Measurements from ENCODE around the gene VCX3B. TPM values are rescaled to one million over a fixed set of nuclear protein-coding genes. Genes with fewer than 3 reads are reported as not detected.
"Not testable (repeated sequence)": the region's sequence is repeated elsewhere in the genome, so short reads cannot be mapped to it uniquely, and the experiment has no call there.

Gene VCX3B
- not detected in 2 replicates for total RNA-seq

DNA sequence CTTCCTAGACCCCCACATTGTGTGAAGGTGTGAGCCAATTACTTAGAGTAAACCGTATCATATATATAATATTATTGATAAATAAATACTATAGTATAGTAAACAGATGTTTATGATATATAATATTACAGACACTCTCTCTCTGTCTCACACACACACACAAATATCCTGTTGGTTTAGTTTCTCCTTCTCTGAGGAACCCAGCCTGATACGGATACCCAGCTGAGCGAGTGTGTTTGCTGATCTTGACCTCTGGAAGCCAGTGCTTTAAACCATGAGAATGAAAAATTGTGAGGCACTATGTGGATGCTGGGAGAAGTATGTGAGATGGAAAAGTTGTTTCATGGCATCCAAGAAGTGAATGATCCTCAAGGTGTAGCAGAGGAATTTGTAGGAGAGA lies at the start of gene VCX3B:
VCX3B (plus strand) TSS at position 301 of the 400 bp plus-strand sequence. CDS start 621 bp downstream, outside the sequence.
- H3K27ac Mint-ChIP-seq; H3K36me3 Mint-ChIP-seq (ENCODE audit: low read depth); H3K27me3 Mint-ChIP-seq (ENCODE audit: low read depth); intact Hi-C loops (cut with micrococcal nuclease); H3K9me3 Mint-ChIP-seq; H3K4me3 Mint-ChIP-seq (ENCODE audit: low read depth); H3K4me1 Mint-ChIP-seq (ENCODE audit: low read depth); DNase-seq (ENCODE audit: low spot score): not testable (repeated sequence)

DNA sequence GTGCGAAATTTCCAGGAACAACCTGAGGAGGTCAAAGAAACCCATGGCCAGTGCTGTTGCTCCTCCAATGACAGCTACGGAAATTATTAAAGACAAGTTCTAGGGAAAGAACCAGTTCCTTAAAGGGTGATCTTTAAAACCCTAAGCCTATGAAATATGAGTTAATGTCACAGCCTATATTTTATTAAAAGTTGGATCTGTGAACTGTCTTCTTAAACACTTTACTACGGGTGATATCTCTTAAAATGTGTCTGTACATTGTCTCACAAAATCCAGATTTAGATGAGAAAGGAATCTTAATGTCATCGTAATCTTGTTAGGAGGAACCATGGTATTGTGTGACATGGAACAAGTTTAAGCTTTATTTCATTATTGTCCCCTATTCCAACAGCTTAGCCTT lies 46.3 kb upstream of the VCX3B start:
- Mint-ChIP-seq H3K36me3 (ENCODE audit: low read depth) (no peaks in the 10 kb centered on the region), H3K4me3 (ENCODE audit: low read depth) (no peak overlapping the region), H3K27me3 (ENCODE audit: low read depth) (no peaks in the 10 kb centered on the region), H3K4me1 (ENCODE audit: low read depth) (no peaks in the 10 kb centered on the region), H3K9me3 (peaks cover 15% of the 10 kb centered on the region), H3K27ac (no peak overlapping the region)
- DNase-seq (ENCODE audit: low spot score) = no peak
- intact Hi-C loops (cut with micrococcal nuclease) = no loop called here

DNA sequence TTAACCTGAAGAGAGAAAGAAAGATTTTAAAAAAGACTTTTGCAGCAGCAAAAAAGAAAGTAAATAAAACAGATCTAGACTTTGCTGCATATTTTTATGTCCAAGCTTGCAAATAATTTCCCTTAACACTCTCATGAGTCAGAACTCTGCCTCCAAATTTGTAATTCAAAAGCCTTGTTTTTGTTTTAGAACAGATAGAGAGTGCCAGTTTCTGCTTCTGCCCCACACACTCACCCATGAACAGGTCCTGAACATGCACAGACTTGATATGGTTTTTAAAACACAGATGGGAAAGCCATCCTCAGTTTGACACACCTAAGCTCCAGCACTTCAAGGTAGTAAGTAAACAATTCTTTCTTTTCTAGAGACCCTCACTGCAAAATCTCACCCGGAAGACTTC lies 39.7 kb upstream of the VCX3B start:
- H3K9me3 Mint-ChIP-seq = peaks cover 9% of the 10 kb centered on the region
- no peak overlapping the region for H3K27ac Mint-ChIP-seq
- H3K36me3 Mint-ChIP-seq (ENCODE audit: low read depth) = no peaks in the 10 kb centered on the region
- intact Hi-C loops (cut with micrococcal nuclease) = no loop called here
- H3K4me3 Mint-ChIP-seq (ENCODE audit: low read depth) = no peak overlapping the region
- no peaks in the 10 kb centered on the region for H3K4me1 Mint-ChIP-seq (ENCODE audit: low read depth)
- no peak for DNase-seq (ENCODE audit: low spot score)
- no peaks in the 10 kb centered on the region for H3K27me3 Mint-ChIP-seq (ENCODE audit: low read depth)

DNA sequence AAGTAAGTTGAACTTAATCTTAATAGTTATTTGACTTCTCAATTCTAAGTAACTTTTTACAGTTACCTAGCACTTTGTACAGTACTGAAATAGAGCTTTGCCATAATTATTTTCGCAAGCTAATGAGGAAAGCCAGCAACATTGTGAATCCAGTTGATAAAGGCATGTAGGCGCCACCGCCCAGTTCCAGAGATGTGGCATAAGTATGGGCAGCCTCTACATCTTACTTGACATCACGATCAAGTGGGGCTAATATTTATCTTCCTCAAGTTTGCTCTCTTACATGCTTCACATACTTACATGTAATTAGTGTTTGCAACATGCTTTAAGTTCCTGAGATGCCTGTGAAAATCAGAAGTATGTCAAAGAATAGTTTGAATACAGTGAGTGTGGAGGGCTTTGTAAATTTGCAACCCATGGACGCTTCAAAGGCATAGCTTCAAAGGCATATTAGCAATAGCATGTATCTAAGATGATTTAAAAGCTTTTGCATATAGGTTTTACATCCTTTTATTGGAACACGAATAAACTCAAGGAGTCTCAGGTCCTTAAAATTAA lies 34.9 kb upstream of the VCX3B start:
- peaks cover 7% of the 10 kb centered on the region for H3K9me3 Mint-ChIP-seq
- intact Hi-C loops (cut with micrococcal nuclease) = no loop called here
- no peaks in the 10 kb centered on the region for H3K36me3 Mint-ChIP-seq (ENCODE audit: low read depth)
- H3K4me1 Mint-ChIP-seq (ENCODE audit: low read depth) = no peaks in the 10 kb centered on the region
- no peak overlapping the region for H3K27ac Mint-ChIP-seq
- DNase-seq (ENCODE audit: low spot score) = no peak
- H3K4me3 Mint-ChIP-seq (ENCODE audit: low read depth) = no peak overlapping the region
- H3K27me3 Mint-ChIP-seq (ENCODE audit: low read depth) = no peaks in the 10 kb centered on the region

DNA sequence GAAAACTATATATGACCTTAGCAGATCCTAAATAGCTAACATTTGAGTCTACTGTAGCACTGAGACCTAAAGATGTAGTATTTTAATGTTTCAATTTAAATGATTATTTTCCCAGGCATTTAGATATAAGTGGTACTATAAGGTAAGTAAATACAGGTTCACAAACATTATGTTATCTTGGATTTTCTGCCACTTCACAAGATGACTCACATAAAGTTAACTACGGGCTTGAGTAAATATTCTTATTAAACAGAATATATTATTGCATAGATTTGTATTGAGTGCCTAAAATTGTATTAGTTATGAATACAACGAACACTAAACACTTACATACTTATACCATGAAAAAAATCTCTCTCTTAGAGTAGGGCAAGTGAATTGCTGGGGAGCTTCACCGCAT lies 34.2 kb upstream of the VCX3B start:
- peaks cover 7% of the 10 kb centered on the region for H3K9me3 Mint-ChIP-seq
- H3K4me1 Mint-ChIP-seq (ENCODE audit: low read depth) = no peaks in the 10 kb centered on the region
- H3K4me3 Mint-ChIP-seq (ENCODE audit: low read depth) = no peak overlapping the region
- no peaks in the 10 kb centered on the region for H3K36me3 Mint-ChIP-seq (ENCODE audit: low read depth)
- no peaks in the 10 kb centered on the region for H3K27me3 Mint-ChIP-seq (ENCODE audit: low read depth)
- DNase-seq (ENCODE audit: low spot score) = no peak
- H3K27ac Mint-ChIP-seq = no peak overlapping the region
- intact Hi-C loops (cut with micrococcal nuclease) = no loop called here

DNA sequence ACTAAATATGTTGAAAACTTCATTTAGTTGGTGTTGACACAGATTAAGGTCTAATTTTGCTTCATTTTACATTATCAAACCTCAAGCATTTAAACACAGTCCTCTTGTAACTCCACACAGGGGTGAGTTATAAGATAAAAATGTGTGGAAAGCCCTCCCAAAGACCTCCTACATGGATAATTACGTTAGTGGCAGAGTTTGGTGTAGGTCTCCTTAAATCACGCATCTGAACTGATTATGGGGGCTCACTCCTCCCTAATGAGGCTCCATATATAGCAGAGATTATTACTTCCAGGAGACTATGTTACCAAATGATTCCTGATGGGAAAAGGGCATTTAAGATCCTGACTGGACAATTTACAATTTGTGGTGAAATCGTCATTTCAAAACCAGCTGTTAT lies 32.2 kb upstream of the VCX3B start:
- Mint-ChIP-seq H3K27me3 (ENCODE audit: low read depth) (no peaks in the 10 kb centered on the region), H3K4me1 (ENCODE audit: low read depth) (no peaks in the 10 kb centered on the region), H3K4me3 (ENCODE audit: low read depth) (no peak overlapping the region), H3K27ac (no peak overlapping the region), H3K36me3 (ENCODE audit: low read depth) (no peaks in the 10 kb centered on the region), H3K9me3 (peaks cover 7% of the 10 kb centered on the region)
- DNase-seq (ENCODE audit: low spot score) = no peak
- intact Hi-C loops (cut with micrococcal nuclease) = no loop called here

DNA sequence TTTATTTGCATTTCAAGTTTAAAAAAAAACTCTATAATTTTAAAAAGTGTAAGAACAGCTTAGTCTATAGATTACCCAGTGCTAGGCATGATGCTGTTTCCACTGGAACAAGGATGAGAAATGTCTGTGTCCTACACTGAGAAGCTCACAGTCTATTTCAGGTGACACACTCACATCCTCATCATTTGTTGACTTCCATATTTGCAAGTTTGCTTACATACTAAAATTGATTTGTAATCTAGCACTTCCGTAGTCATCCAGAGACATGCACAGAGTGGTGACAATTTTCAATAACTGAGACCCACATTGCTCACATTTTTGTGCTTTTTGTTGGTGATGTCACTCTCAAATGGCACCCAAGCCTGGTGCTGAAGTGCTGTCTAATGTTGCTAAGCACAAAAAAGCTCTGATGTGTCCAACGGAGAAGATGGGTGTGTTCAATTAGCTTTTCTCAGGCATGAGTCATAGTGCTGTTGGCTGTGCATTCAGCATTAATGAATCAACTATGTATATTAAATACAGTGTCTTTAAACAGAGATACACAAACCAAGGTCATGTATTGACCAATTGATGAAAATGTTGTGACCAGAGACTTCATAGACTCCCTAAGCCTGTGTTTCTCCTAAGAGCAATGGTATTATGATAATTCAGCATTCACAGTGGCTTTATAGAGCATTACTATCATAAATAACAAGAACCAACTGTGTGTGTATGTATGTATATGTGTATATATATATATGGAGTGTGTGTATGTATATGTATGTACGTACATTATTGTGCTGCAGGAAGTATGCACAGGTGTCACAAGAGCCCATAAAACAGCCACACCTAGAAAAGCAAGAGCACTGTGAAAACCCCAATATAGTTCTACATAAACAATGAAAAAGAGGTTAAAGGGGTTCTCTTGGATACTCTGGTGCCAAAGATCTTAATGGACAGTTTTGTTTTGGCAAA lies 31.2 kb upstream of the VCX3B start:
- no peaks in the 10 kb centered on the region for H3K27me3 Mint-ChIP-seq (ENCODE audit: low read depth)
- no peak overlapping the region for H3K4me3 Mint-ChIP-seq (ENCODE audit: low read depth)
- no peak for DNase-seq (ENCODE audit: low spot score)
- no peaks in the 10 kb centered on the region for H3K4me1 Mint-ChIP-seq (ENCODE audit: low read depth)
- peaks cover 7% of the 10 kb centered on the region for H3K9me3 Mint-ChIP-seq
- intact Hi-C loops (cut with micrococcal nuclease) = no loop called here
- no peak overlapping the region for H3K27ac Mint-ChIP-seq
- H3K36me3 Mint-ChIP-seq (ENCODE audit: low read depth) = no peaks in the 10 kb centered on the region

DNA sequence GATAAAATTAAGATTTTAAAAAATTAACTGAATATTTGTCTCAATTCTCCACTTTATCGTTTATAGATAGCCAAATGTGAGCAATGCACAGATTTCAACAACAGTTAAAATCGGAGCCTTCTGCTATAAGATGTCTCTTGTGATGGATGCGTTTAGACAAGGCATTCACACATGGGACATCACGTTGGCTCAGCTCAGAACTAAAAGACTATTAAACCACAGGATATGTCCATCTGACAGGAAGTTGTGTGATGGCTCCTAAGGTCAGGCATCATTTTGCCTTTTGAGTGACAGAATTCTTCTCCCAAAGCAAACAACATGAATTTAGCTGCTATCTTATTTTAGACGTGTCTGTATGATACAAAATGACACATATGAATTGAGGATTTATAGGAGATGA lies 17.3 kb upstream of the VCX3B start:
- H3K4me1 Mint-ChIP-seq (ENCODE audit: low read depth) = no peaks in the 10 kb centered on the region
- H3K9me3 Mint-ChIP-seq = peaks cover 7% of the 10 kb centered on the region
- H3K27me3 Mint-ChIP-seq (ENCODE audit: low read depth) = no peaks in the 10 kb centered on the region
- no peaks in the 10 kb centered on the region for H3K36me3 Mint-ChIP-seq (ENCODE audit: low read depth)
- intact Hi-C loops (cut with micrococcal nuclease) = no loop called here
- H3K4me3 Mint-ChIP-seq (ENCODE audit: low read depth) = no peak overlapping the region
- no peak for DNase-seq (ENCODE audit: low spot score)
- no peak overlapping the region for H3K27ac Mint-ChIP-seq

DNA sequence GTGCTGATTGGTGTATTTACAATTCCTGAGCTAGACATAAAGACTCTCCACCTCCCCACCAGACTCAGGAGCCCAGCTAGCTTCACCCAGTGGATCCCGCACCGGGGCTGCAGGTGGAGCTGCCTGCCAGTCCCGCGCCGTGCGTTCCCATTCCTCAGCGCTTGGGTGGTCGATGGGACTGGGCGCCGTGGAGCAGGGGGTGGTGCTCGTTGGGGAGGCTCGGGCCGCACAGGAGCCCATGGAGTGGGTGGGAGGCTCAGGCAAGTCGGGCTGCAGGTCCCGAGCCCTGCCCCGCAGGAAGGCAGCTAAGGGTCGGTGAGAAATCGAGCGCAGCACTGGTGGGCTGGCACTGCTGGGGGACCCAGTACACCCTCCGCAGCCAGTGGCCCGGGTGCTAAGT lies 12.3 kb upstream of the VCX3B start:
- H3K4me1 Mint-ChIP-seq (ENCODE audit: low read depth); DNase-seq (ENCODE audit: low spot score); H3K9me3 Mint-ChIP-seq; H3K27me3 Mint-ChIP-seq (ENCODE audit: low read depth); H3K27ac Mint-ChIP-seq; H3K4me3 Mint-ChIP-seq (ENCODE audit: low read depth); H3K36me3 Mint-ChIP-seq (ENCODE audit: low read depth); intact Hi-C loops (cut with micrococcal nuclease): not testable (repeated sequence)

DNA sequence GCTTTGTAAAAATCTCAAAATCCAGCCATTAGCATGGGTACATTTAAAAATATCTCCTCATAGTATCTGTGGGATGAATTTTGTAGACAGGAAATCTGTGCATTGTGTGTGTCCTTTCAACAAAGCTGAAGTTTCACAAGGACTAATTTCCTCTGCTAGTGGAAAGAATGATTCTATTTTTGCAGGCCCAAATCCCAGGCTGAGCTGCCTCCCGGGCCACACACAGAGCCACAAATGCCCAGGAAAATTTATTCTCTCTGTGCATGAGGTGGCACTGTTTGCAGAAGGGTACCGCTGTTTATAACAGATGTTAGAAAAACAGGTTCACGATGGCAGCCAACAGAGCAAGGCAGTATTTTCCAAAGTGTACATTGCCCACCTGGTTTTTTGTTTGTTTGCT lies 11.0 kb upstream of the VCX3B start:
- Mint-ChIP-seq H3K27me3 (ENCODE audit: low read depth) (no peaks in the 10 kb centered on the region), H3K9me3 (peaks cover 10% of the 10 kb centered on the region), H3K36me3 (ENCODE audit: low read depth) (no peaks in the 10 kb centered on the region), H3K27ac (no peak overlapping the region), H3K4me1 (ENCODE audit: low read depth) (no peaks in the 10 kb centered on the region), H3K4me3 (ENCODE audit: low read depth) (no peak overlapping the region)
- no peak for DNase-seq (ENCODE audit: low spot score)
- intact Hi-C loops (cut with micrococcal nuclease) = no loop called here

DNA sequence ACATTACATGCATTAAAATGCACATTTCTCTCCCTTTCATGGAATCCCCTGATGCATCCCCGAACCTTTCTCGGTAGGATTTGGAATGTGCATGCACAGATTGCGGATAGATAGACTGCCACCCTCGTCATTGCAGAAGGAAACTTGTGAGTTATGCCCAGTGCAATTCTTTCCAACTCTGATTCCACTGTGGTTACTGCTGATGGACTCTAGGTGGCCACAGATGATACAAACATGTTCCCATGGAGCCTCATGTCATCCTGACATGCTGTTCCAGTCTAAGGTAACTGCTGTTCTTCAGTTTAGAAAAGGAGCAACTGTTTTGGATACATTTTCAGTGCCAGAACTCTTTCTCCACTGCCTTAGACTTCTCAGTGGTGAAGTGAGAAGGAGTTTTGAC lies 9.1 kb upstream of the VCX3B start:
- no peak overlapping the region for H3K27ac Mint-ChIP-seq
- no peaks in the 10 kb centered on the region for H3K4me1 Mint-ChIP-seq (ENCODE audit: low read depth)
- H3K36me3 Mint-ChIP-seq (ENCODE audit: low read depth) = no peaks in the 10 kb centered on the region
- intact Hi-C loops (cut with micrococcal nuclease) = no loop called here
- no peak for DNase-seq (ENCODE audit: low spot score)
- peaks cover 15% of the 10 kb centered on the region for H3K9me3 Mint-ChIP-seq
- H3K27me3 Mint-ChIP-seq (ENCODE audit: low read depth) = no peaks in the 10 kb centered on the region
- no peak overlapping the region for H3K4me3 Mint-ChIP-seq (ENCODE audit: low read depth)

DNA sequence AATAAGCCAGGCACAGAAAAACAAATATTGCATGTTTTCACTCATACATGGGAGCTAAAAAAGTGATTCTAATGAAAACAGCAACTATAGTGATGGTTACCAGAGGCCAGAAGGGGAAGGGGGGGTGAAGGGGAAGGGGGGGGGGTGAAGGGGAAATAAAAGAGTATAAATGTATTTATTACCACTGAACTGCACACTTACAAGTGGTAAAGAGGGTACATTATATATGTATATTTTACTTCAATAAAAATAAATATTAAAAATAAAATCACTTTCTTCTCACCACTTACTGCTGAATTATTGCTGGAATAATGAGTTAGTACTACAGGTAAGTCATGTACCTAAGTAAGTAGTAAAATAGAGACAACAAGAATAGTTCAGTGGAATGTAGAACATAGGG lies 2.1 kb upstream of the VCX3B start:
- Mint-ChIP-seq H3K36me3 (ENCODE audit: low read depth) (no peaks in the 10 kb centered on the region), H3K4me1 (ENCODE audit: low read depth) (no peaks in the 10 kb centered on the region), H3K4me3 (ENCODE audit: low read depth) (no peak overlapping the region), H3K9me3 (peaks cover 9% of the 10 kb centered on the region), H3K27me3 (ENCODE audit: low read depth) (no peaks in the 10 kb centered on the region), H3K27ac (no peak overlapping the region)
- DNase-seq (ENCODE audit: low spot score) = no peak
- intact Hi-C loops (cut with micrococcal nuclease) = no loop called here

DNA sequence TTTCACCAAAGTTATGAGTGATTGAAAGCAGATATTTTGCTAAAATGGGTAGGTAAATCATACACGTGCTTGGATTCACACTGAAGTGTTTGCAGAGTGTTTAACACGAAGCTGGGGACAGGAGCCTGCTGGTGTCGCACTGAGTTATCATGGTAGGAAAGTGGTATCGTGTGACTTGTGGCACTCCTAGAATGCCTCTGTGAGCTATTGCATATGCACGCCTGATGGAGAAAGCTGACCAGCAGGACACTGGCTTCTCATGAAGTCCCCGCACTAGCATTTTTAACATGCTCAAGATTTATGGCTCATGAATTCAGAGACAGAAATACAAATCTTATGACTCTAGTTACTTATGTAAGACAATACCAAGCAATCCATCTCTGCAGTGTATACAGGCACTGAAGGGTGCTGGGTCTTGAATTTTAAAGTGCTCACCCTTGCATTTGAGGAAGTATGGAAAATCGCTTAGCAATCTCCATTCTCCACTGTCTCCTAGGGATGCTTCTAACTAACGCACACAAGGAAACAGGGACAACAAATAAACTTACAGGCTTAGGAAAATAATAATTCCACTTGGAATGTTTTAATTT lies 19.8 kb downstream of the VCX3B start:
- Mint-ChIP-seq H3K27me3 (ENCODE audit: low read depth) (no peaks in the 10 kb centered on the region), H3K9me3 (peaks cover 4% of the 10 kb centered on the region), H3K4me3 (ENCODE audit: low read depth) (no peak overlapping the region), H3K27ac (no peak overlapping the region), H3K36me3 (ENCODE audit: low read depth) (no peaks in the 10 kb centered on the region), H3K4me1 (ENCODE audit: low read depth) (no peaks in the 10 kb centered on the region)
- intact Hi-C loops (cut with micrococcal nuclease) = no loop called here
- no peak for DNase-seq (ENCODE audit: low spot score)

All from activated T-helper 2 cell treated with anti-CD3 and anti-CD28 coated beads, Interferon-gamma antibody, Interleukin-2, Interleukin-4, amounts not matched to agents 10 μg/mL and 5 μg/mL and 100 μg/mL, durations not matched to agents 14 hours and 24 hours and 36 hours (primary cell).